NOMO-1 treated with dmso at 0.1 percent for 144 hours (cell line): ENCODE measurements around the gene AP1M2.
"Not testable (repeated sequence)": the region's sequence is repeated elsewhere in the genome, so short reads cannot be mapped to it uniquely, and the experiment has no call there.

Experiments
- DNase-seq: peaks from one replicate; lab custom pipeline; 2025; ENCODE audit not compliant: unreplicated experiment; lab: John Stamatoyannopoulos, UW

The AP1M2 gene

GRCh38 chr19:10565567-10566407, 21.3 kb downstream of the AP1M2 start, which contains the start of gene KRI1:
Gene KRI1 (minus strand): TSS chr19:10566010. CDS start chr19:10565999, 11 bp downstream.
- DNase-seq: peak; percentile 96

GRCh38 chr19:10565028-10565566, 22.0 kb downstream of the AP1M2 start:
- peak; percentile 43 for DNase-seq

- no peak for DNase-seq
Observed at GRCh38 chr19:10562609-10563008, 24.5 kb downstream of the AP1M2 start.

GRCh38 chr19:10560154-10560553, 27.0 kb downstream of the AP1M2 start:
- no peak for DNase-seq

- no peak for DNase-seq
Observed at GRCh38 chr19:10557603-10558197, 29.4 kb downstream of the AP1M2 start.

- no peak for DNase-seq
Observed at GRCh38 chr19:10555610-10555973, 31.5 kb downstream of the AP1M2 start.

GRCh38 chr19:10554760-10555609, 32.1 kb downstream of the AP1M2 start:
- DNase-seq: no peak

GRCh38 chr19:10553943-10554381, 33.1 kb downstream of the AP1M2 start:
- DNase-seq: no peak

- DNase-seq: no peak
Observed at GRCh38 chr19:10553087-10553667, 33.9 kb downstream of the AP1M2 start.

GRCh38 chr19:10552510-10553053, 34.5 kb downstream of the AP1M2 start:
- DNase-seq: no peak

- peak; percentile 12 for DNase-seq
Observed at GRCh38 chr19:10551698-10552301, 35.3 kb downstream of the AP1M2 start.

GRCh38 chr19:10551006-10551405, 36.1 kb downstream of the AP1M2 start:
- not testable (repeated sequence) for DNase-seq

GRCh38 chr19:10550336-10550735, 36.8 kb downstream of the AP1M2 start:
- no peak for DNase-seq

- no peak for DNase-seq
Observed at GRCh38 chr19:10549733-10550132, 37.4 kb downstream of the AP1M2 start.

- DNase-seq: no peak
Observed at GRCh38 chr19:10548746-10549276, 38.3 kb downstream of the AP1M2 start.

GRCh38 chr19:10546817-10547216, 40.3 kb downstream of the AP1M2 start:
- DNase-seq: no peak

GRCh38 chr19:10544753-10545251, 42.3 kb downstream of the AP1M2 start:
- DNase-seq: no peak

- DNase-seq: no peak
Observed at GRCh38 chr19:10544242-10544752, 42.8 kb downstream of the AP1M2 start.

GRCh38 chr19:10543420-10544241, 43.5 kb downstream of the AP1M2 start, which contains the start of gene ATG4D:
Gene ATG4D (plus strand): TSS chr19:10543904. CDS start chr19:10544091, 187 bp downstream.
- peak; percentile 59 for DNase-seq
